HepG2 (cell line): ENCODE data around the gene JAKMIP2. TPM values are rescaled to one million over a fixed set of nuclear protein-coding genes. Genes with fewer than 3 reads are reported as not detected.

Source experiments
- ATAC-seq: fragments of 200-7000 bp; cut with Tn5 transposase; 3 replicates; pipeline ENCODE4 v1.9.1; 2020; ENCODE audit warnings: mild to moderate bottlenecking, moderate library complexity
- BruUV-seq: library from RNA; stranded (reverse); fragments of 400-500 nt; replicated peaks from 2 replicates; lab custom pipeline; 2021; lab: Mats Ljungman, UMichigan
- CTCF ChIA-PET: fragments of 300-600 bp; formaldehyde crosslinking; extraction: SDS; loops from one replicate; lab custom pipeline; 2021; ENCODE audit warnings: low total read pairs, inconsistent platforms, low intra/inter-chr PET ratio; lab: Yijun Ruan, JAX
- POLR2A ChIA-PET: fragments of 350-600 bp; sonication (Branson Sonifier 250); formaldehyde crosslinking; loops from one replicate; lab custom pipeline; 2020; ENCODE audit warnings: antibody characterized with exemption, inconsistent platforms; lab: Yijun Ruan, JAX
- DNase-seq: peaks from one replicate; pipeline ENCODE4 v3.0.0-alpha.2; 2015; ENCODE audit warnings: low spot score
- FAIRE-seq: peaks from 3 replicates; lab custom pipeline; 2011; peaks lifted over from hg19 to GRCh38; lab: Jason Lieb, UNC
- H2AFZ ChIP-seq: one replicate; pipeline ENCODE4 v1.6.1; 2011; ENCODE audit warnings: low read length, inconsistent platforms
- H3K27ac ChIP-seq: fragments of 300-600 bp; 3 replicates; pipeline ENCODE4 v1.8.0; 2011; ENCODE audit warnings: mixed run types, mild to moderate bottlenecking, mixed read lengths, low read length, inconsistent platforms; ENCODE audit not compliant: insufficient read depth; ENCODE audit errors: extremely low read length
- H3K27me3 ChIP-seq, 2 experiments: fragments of 200-600 bp in 1 of 2; 2 replicates in 1 of 2; 3 replicates in 1 of 2; pipeline versions ENCODE4 v1.6.0 to v1.8.0; 2011; ENCODE audit warnings: low read length in 2 of 2, mild to moderate bottlenecking in 2 of 2, moderate library complexity in 2 of 2, inconsistent platforms in 1 of 2; ENCODE audit not compliant: insufficient read depth in 2 of 2, control insufficient read depth in 1 of 2
- H3K36me3 ChIP-seq, 2 experiments: fragments of 200-600 bp in 1 of 2; replicated peaks in 1 of 2; 2 replicates in 1 of 2; 3 replicates in 1 of 2; pipeline versions ENCODE4 v1.5.1 to v1.8.0; 2011; ENCODE audit warnings: low read length in 2 of 2, inconsistent platforms in 1 of 2; ENCODE audit not compliant: insufficient read depth in 2 of 2, control insufficient read depth in 1 of 2
- H3K4me1 ChIP-seq: 2 replicates; pipeline ENCODE4 v1.5.1; 2012; ENCODE audit warnings: low read length, inconsistent platforms; ENCODE audit not compliant: insufficient read depth
- H3K4me2 ChIP-seq: 2 replicates; pipeline ENCODE4 v1.6.0; 2011; ENCODE audit warnings: low read depth, low read length, inconsistent platforms
- H3K4me3 ChIP-seq, 3 experiments: fragments of 200-600 bp in 1 of 3; sonication (generic), shearing (Covaris generic) in 1 of 3; replicated peaks in 1 of 3; 2 replicates each; pipeline ENCODE4 v1.5.1; 2011 to 2016; ENCODE audit warnings: low read length in 3 of 3, inconsistent platforms in 2 of 3, low read depth in 2 of 3, mild to moderate bottlenecking in 2 of 3, control low read depth in 1 of 3, mixed read lengths in 1 of 3; ENCODE audit not compliant: insufficient read depth in 1 of 3
- H3K79me2 ChIP-seq: one replicate; pipeline ENCODE4 v1.6.1; 2011; ENCODE audit warnings: low read length, inconsistent platforms; ENCODE audit not compliant: insufficient read depth
- H3K9ac ChIP-seq: 2 replicates; pipeline ENCODE4 v1.6.0; 2011; ENCODE audit warnings: mild to moderate bottlenecking, low read depth, low read length, inconsistent platforms; ENCODE audit not compliant: insufficient read depth
- H3K9me3 ChIP-seq: 2 replicates; pipeline ENCODE4 v1.5.1; 2012; ENCODE audit warnings: mild to moderate bottlenecking, low read length
- H4K20me1 ChIP-seq: 2 replicates; pipeline ENCODE4 v1.6.0; 2011; ENCODE audit warnings: inconsistent platforms, mild to moderate bottlenecking, low read length, moderate library complexity; ENCODE audit not compliant: insufficient read depth
- CHD2 ChIP-seq: IDR thresholded peaks from 2 replicates; pipeline ENCODE4 v1.6.1; 2011; ENCODE audit warnings: low read depth, low read length, improper control_type of control experiment
- EHMT2 ChIP-seq: fragments of 200-600 bp; sonication (generic); IDR thresholded peaks from 2 replicates; pipeline ENCODE4 v1.7.0; 2017; ENCODE audit warnings: antibody characterized with exemption, low read depth, low read length, borderline replicate concordance
- NFE2L1 ChIP-seq: sonication (generic); formaldehyde crosslinking; IDR thresholded peaks from 2 replicates; pipeline ENCODE4 v1.4.0; 2020; ENCODE audit warnings: missing genetic modification reagents, mild to moderate bottlenecking, borderline replicate concordance
- SMAD9 ChIP-seq: sonication (generic); formaldehyde crosslinking; IDR thresholded peaks from 2 replicates; pipeline ENCODE4 v1.5.1; 2020; ENCODE audit warnings: mild to moderate bottlenecking, missing genetic modification reagents
- ZBED4 ChIP-seq: sonication (generic); formaldehyde crosslinking; IDR thresholded peaks from 2 replicates; pipeline ENCODE4 v1.4.0; 2020; ENCODE audit warnings: missing genetic modification reagents, borderline replicate concordance
- ZFP62 ChIP-seq: sonication (generic); formaldehyde crosslinking; IDR thresholded peaks from 2 replicates; pipeline ENCODE4 v1.4.0; 2020; ENCODE audit warnings: missing genetic modification reagents
- ZNF350 ChIP-seq: sonication (generic); formaldehyde crosslinking; IDR thresholded peaks from 2 replicates; pipeline ENCODE4 v1.4.0; 2020; ENCODE audit warnings: mild to moderate bottlenecking, low read depth, missing genetic modification reagents, borderline replicate concordance
- ZNF687 ChIP-seq: sonication (generic); formaldehyde crosslinking; IDR thresholded peaks from 2 replicates; pipeline ENCODE4 v1.5.1; 2020; ENCODE audit warnings: mild to moderate bottlenecking, missing genetic modification reagents, moderate library complexity
- WGBS: methylation state at CpG from one replicate; pipeline ENCODE4 v1.1.6; 2017; ENCODE audit warnings: low lambda C conversion rate; 5-methylcytosine and 5-hydroxymethylcytosine counted together
- in situ Hi-C: cut with HindIII; loops from 2 replicates; pipeline ENCODE4 v1.10.0; 2017; ENCODE audit warnings: low pct_unique_long_range_greater_than_20kb; ENCODE audit not compliant: extremely low pct_ligation_motif_present
- intact Hi-C: fragments of 100-400 bp; cut with micrococcal nuclease; formaldehyde crosslinking; loops from one replicate; pipeline ENCODE4 v1.10.0; 2022; ENCODE audit not compliant: unreplicated experiment
- polyA plus RNA-seq, 8 experiments: library from polyadenylated mRNA; depleted of rRNA in 3 of 8; stranded (reverse) in 7 of 8; unstranded in 1 of 8; fragments of >200 nt; fragmentation: Illumina TruSeq in 4 of 8; extraction: Trizol in 4 of 8; gene quantifications; 2 replicates each; pipeline versions ENCODE4 v1.2.1 to v1.2.3, GENCODE V29; 2011 to 2016; ENCODE audit warnings: low read depth in 4 of 8, missing spikeins in 1 of 8, mixed read lengths in 1 of 8; ENCODE audit not compliant: insufficient read depth in 1 of 8
- total RNA-seq, 5 experiments: library from RNA; depleted of rRNA; stranded (reverse); fragments of >200 nt; fragmentation: Illumina TruSeq; extraction: Trizol; gene quantifications; 2 replicates each; pipeline ENCODE4 v1.2.3, GENCODE V29; 2016; ENCODE audit warnings: low read depth in 1 of 5

JAKMIP2 gene
- total and polyA plus RNA-seq, 2 of the 13 experiments (the other 11 are each of a cell fraction or from before 2014, with no cell fraction given) = 0.04 to 2.1 TPM

GRCh38 chr5:147616421-147616820 lies 166.1 kb downstream of the JAKMIP2 start:
- TF ChIP-seq CHD2 (no peak), SMAD9 (CRISPR knock-in tag) (no peak), ZBED4 (no peak), ZNF350 (no peak), NFE2L1 (CRISPR knock-in tag) (no peak), ZNF687 (CRISPR knock-in tag) (no peak), ZFP62 (CRISPR knock-in tag) (no peak), EHMT2 (no peak)
- BruUV-seq = no TSS peak
- FAIRE-seq = no peak
- H3K27ac ChIP-seq = no peak overlapping the region
- no peaks in the 10 kb centered on the region for H3K36me3 ChIP-seq
- H2AFZ ChIP-seq = no peak overlapping the region
- H3K9me3 ChIP-seq = no peaks in the 10 kb centered on the region
- in situ Hi-C loops = no loop called here
- H3K79me2 ChIP-seq = no peaks in the 10 kb centered on the region
- H3K9ac ChIP-seq = no peak overlapping the region
- no peaks in the 10 kb centered on the region for H4K20me1 ChIP-seq
- H3K4me2 ChIP-seq = no peak overlapping the region
- ATAC-seq = no peak
- ChIA-PET CTCF (no interaction called here), POLR2A (no interaction called here)
- intact Hi-C loops = no loop called here
- DNase-seq = no peak
- no peaks in the 10 kb centered on the region for H3K27me3 ChIP-seq
- H3K4me3 ChIP-seq = no peak overlapping the region
- H3K4me1 ChIP-seq = no peaks in the 10 kb centered on the region
- 14% methylated on average over 1 of the region's 1 CpG for WGBS
